Measurements from ENCODE around the gene CFAP126.
"Not testable (repeated sequence)": the region's sequence is repeated elsewhere in the genome, so short reads cannot be mapped to it uniquely, and the experiment has no call there.

The CFAP126 gene, protein sequence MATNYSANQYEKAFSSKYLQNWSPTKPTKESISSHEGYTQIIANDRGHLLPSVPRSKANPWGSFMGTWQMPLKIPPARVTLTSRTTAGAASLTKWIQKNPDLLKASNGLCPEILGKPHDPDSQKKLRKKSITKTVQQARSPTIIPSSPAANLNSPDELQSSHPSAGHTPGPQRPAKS

DNA sequence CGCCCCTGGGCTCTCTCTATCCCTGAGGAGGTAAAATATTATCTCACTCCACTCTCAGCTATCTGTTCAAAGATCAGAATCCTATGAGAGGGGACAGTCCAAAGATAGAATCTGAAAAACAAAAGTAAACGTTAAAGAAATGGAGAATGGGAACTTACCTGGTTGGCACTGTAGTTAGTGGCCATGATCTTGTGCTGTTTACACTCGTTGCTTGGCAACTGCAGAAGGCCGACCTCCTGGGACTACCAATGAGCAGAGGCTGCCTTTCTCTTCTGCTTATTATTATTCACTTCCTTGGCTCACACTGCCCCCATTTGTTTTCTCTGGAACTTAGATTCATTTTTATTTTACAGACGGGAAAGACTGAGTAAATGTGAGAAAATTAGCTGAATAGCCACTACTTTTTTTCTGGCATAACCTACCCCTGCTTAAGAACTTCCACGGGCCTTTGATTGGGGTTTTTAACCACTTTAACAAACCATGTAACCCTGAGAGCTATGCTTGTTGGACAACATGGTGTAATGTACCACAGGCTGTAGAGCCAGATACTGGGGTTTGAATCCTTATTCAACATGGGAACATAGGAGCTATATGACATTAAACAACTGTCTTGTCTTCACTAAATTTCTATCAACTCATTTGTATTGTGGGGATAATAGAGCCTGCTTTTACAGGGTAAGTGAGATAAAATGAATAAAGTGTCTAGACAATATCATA, at the start of gene CFAP126:
CFAP126 (minus strand) TSS at position 193 of the 717 bp plus-strand sequence; CDS start at position 185, 8 bp downstream.
- Mint-ChIP-seq H3K9me3 (no peaks in the 10 kb centered on the region), H3K27me3 (no peaks in the 10 kb centered on the region), H3K36me3 (ENCODE audit: low read depth) (peaks cover 49% of the 10 kb centered on the region), H3K27ac (peak within 1 kb of the TSS; percentile 57), H3K4me3 (no peak within 1 kb of the TSS), H3K4me1 (ENCODE audit: low read depth) (peaks cover 21% of the 10 kb centered on the region)
- no peak for DNase-seq

GRCh38 chr1:161413050-161413449, 45.4 kb upstream of the CFAP126 start:
- H3K9me3 Mint-ChIP-seq; DNase-seq; H3K36me3 Mint-ChIP-seq (ENCODE audit: low read depth); H3K4me3 Mint-ChIP-seq; H3K27ac Mint-ChIP-seq; H3K27me3 Mint-ChIP-seq: not testable (repeated sequence)
- H3K4me1 Mint-ChIP-seq (ENCODE audit: low read depth), result peaks cover 24% of the 10 kb centered on the region

DNA sequence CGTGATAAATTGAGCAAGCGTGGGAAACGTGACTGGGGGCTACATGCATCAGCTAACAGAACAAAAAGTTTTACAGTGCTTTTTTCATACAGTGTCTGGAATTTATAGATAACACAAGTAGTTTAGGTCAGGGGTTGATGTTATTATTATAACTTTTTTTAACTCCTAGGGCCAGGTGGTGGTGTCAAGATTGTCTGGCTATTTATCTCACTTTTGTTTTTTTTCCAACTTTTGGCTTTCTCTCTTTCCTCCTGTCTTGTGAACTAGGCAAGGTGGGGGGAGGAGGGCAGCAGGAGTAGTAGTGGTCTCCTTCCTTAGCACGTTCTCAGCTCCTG, 42.9 kb upstream of the CFAP126 start:
- H3K27me3 Mint-ChIP-seq; DNase-seq; H3K36me3 Mint-ChIP-seq (ENCODE audit: low read depth); H3K9me3 Mint-ChIP-seq; H3K4me3 Mint-ChIP-seq: not testable (repeated sequence)
- Mint-ChIP-seq H3K27ac (peak overlapping the region; percentile 85), H3K4me1 (ENCODE audit: low read depth) (peaks cover 24% of the 10 kb centered on the region)

DNA sequence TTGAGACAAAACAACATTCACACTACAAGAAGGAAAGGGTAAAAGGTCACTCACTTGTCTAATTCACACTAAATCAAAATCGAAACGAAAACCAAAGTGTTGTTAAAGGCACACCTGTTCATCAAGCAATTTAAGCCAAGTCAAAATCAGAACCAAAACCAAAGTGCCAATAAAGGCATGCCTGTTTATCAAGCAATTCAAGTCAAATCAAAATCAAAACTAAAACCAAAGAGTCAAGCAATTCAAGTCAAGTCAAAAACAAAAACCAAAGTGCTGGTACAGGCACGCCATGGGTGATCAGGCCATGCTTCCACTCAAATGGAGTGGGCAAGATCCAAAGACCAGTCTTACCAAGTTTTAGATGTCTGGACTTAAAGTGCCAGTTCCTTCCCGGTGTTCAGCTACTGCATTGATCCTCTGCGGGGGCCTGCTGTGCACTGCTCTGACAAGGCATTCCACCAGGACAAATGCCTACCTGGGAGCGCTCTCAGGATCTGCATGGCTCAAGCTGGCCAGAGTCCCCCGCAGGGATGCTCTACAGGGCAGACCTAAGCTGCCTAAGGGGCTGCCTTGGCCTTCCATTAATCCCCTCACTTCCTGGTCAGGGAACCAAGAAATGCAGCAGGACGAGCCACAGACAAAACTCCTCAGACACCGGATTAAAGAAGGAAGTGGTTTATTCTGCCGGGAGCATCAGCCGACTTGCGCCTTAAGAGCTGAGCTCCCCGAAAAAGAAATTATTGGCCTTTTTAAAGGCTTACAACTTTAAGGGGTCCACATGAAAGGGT, 42.4 kb upstream of the CFAP126 start:
- H3K27ac Mint-ChIP-seq, result peak overlapping the region; percentile 85
- not testable (repeated sequence) for H3K36me3 Mint-ChIP-seq (ENCODE audit: low read depth); H3K27me3 Mint-ChIP-seq; H3K9me3 Mint-ChIP-seq
- peak; percentile 53 for DNase-seq
- H3K4me3 Mint-ChIP-seq, result peak overlapping the region; percentile 50
- H3K4me1 Mint-ChIP-seq (ENCODE audit: low read depth), result peaks cover 26% of the 10 kb centered on the region

- Mint-ChIP-seq H3K27ac (no peak overlapping the region), H3K4me3 (no peak overlapping the region), H3K9me3 (no peaks in the 10 kb centered on the region), H3K27me3 (no peaks in the 10 kb centered on the region), H3K4me1 (ENCODE audit: low read depth) (peaks cover 36% of the 10 kb centered on the region), H3K36me3 (ENCODE audit: low read depth) (no peaks in the 10 kb centered on the region)
- no peak for DNase-seq
Measured at GRCh38 chr1:161408429-161409052, 40.9 kb upstream of the CFAP126 start.

GRCh38 chr1:161407451-161407985, 39.8 kb upstream of the CFAP126 start:
- Mint-ChIP-seq H3K9me3 (no peaks in the 10 kb centered on the region), H3K27me3 (no peaks in the 10 kb centered on the region), H3K4me1 (ENCODE audit: low read depth) (peaks cover 40% of the 10 kb centered on the region), H3K27ac (no peak overlapping the region), H3K4me3 (no peak overlapping the region), H3K36me3 (ENCODE audit: low read depth) (no peaks in the 10 kb centered on the region)
- no peak for DNase-seq

DNA sequence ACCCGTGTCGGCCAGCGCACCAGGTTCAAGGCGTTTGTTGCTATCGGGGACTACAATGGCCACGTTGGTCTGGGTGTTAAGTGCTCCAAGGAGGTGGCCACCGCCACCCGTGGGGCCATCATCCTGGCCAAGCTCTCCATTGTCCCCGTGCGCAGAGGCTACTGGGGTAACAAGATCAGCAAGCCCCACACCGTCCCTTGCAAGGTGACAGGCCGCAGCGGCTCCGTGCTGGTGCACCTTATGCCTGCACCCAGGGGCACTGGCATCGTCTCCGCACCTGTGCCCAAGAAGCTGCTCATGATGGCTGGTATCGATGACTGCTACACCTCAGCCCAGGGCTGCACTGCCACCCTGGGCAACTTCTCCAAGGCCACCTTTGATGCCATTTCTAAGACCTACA, 38.9 kb upstream of the CFAP126 start:
- not testable (repeated sequence) for H3K36me3 Mint-ChIP-seq (ENCODE audit: low read depth); H3K9me3 Mint-ChIP-seq; DNase-seq; H3K4me3 Mint-ChIP-seq; H3K27ac Mint-ChIP-seq; H3K27me3 Mint-ChIP-seq
- peaks cover 47% of the 10 kb centered on the region for H3K4me1 Mint-ChIP-seq (ENCODE audit: low read depth)

- Mint-ChIP-seq H3K9me3 (no peaks in the 10 kb centered on the region), H3K27ac (no peak overlapping the region), H3K4me1 (ENCODE audit: low read depth) (peaks cover 47% of the 10 kb centered on the region), H3K27me3 (no peaks in the 10 kb centered on the region), H3K4me3 (peak overlapping the region; percentile 43), H3K36me3 (ENCODE audit: low read depth) (peaks cover 11% of the 10 kb centered on the region)
- DNase-seq, result no peak
Measured at GRCh38 chr1:161404051-161404597, 36.4 kb upstream of the CFAP126 start.

GRCh38 chr1:161402446-161402845, 34.8 kb upstream of the CFAP126 start:
- Mint-ChIP-seq H3K27ac (no peak overlapping the region), H3K9me3 (no peaks in the 10 kb centered on the region), H3K27me3 (no peaks in the 10 kb centered on the region), H3K4me3 (no peak overlapping the region), H3K4me1 (ENCODE audit: low read depth) (peaks cover 52% of the 10 kb centered on the region), H3K36me3 (ENCODE audit: low read depth) (peaks cover 14% of the 10 kb centered on the region)
- DNase-seq, result no peak

- no peaks in the 10 kb centered on the region for H3K9me3 Mint-ChIP-seq
- peak overlapping the region; percentile 100 for H3K27ac Mint-ChIP-seq
- peak; percentile 96 for DNase-seq
- H3K27me3 Mint-ChIP-seq, result no peaks in the 10 kb centered on the region
- peak overlapping the region; percentile 91 for H3K4me3 Mint-ChIP-seq
- peaks cover 14% of the 10 kb centered on the region for H3K36me3 Mint-ChIP-seq (ENCODE audit: low read depth)
- peaks cover 48% of the 10 kb centered on the region for H3K4me1 Mint-ChIP-seq (ENCODE audit: low read depth)
Measured at GRCh38 chr1:161399257-161399998, 31.8 kb upstream of the CFAP126 start.

DNA sequence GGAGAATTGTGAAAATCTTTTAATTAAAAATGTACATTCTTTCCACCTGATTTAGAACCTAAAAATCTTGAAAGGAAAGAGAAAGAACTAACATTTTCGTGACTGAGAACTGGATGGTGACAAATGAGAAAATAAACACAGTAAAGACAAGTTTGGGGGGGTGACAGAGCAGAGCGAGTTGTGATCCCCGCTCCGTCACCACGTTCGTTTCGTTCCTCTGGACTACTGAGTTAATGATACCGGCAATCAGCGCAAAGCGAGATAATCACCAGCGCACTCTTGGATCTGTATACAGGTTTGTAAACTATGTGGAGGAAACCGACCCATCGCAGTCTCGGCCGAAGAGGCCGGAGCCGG, 31.2 kb upstream of the CFAP126 start:
- H3K36me3 Mint-ChIP-seq (ENCODE audit: low read depth), result peaks cover 14% of the 10 kb centered on the region
- H3K4me1 Mint-ChIP-seq (ENCODE audit: low read depth), result peaks cover 42% of the 10 kb centered on the region
- H3K4me3 Mint-ChIP-seq, result peak overlapping the region; percentile 91
- no peaks in the 10 kb centered on the region for H3K9me3 Mint-ChIP-seq
- DNase-seq, result no peak
- no peaks in the 10 kb centered on the region for H3K27me3 Mint-ChIP-seq
- H3K27ac Mint-ChIP-seq, result peak overlapping the region; percentile 100

DNA sequence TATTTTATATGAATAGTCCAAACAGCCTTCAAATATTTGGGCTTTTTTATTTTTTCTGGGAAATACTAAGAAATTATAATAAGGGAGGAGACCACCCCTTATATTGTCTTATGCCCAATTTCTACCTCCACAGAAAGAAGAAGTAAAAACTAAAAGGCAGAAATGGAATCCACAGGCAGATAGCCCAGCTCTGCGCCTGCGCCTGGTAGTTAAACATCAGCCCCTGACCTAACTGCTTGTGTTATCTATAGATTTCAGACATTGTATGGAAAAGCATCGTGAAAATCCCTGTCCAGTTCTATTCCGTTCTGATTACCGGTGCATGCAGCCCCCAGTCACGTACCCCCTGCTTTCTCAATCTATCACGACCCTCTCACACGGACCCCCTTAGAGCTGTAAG, 29.4 kb upstream of the CFAP126 start:
- H3K4me1 Mint-ChIP-seq (ENCODE audit: low read depth), result peaks cover 42% of the 10 kb centered on the region
- not testable (repeated sequence) for H3K27ac Mint-ChIP-seq, H3K27me3 Mint-ChIP-seq, H3K4me3 Mint-ChIP-seq, H3K9me3 Mint-ChIP-seq, DNase-seq
- peaks cover 14% of the 10 kb centered on the region for H3K36me3 Mint-ChIP-seq (ENCODE audit: low read depth)

- peaks cover 37% of the 10 kb centered on the region for H3K4me1 Mint-ChIP-seq (ENCODE audit: low read depth)
- H3K27me3 Mint-ChIP-seq, result no peaks in the 10 kb centered on the region
- DNase-seq, result no peak
- no peak overlapping the region for H3K27ac Mint-ChIP-seq
- H3K4me3 Mint-ChIP-seq, result no peak overlapping the region
- peaks cover 3% of the 10 kb centered on the region for H3K36me3 Mint-ChIP-seq (ENCODE audit: low read depth)
- no peaks in the 10 kb centered on the region for H3K9me3 Mint-ChIP-seq
Measured at GRCh38 chr1:161393151-161393550, 25.5 kb upstream of the CFAP126 start.

DNA sequence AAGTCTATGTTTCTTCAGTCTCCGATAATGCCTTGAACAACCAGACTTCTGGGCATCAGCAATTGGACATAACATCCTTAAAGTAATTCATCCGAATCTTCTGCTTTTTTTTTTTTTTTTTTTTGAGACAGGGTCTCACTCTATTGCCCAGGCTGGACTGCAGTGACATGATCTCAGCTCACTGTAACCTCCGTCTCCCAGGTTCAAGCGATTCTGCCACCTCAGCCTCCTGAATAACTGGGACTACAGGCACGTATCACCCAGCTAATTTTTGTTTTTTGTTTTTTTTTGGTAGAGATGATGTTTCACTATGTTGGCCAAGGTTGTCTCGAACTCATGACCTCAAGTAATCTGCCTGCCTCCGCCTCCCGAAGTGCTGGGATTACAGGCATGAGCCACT, 23.9 kb upstream of the CFAP126 start:
- peaks cover 47% of the 10 kb centered on the region for H3K4me1 Mint-ChIP-seq (ENCODE audit: low read depth)
- peak overlapping the region; percentile 35 for H3K4me3 Mint-ChIP-seq
- H3K36me3 Mint-ChIP-seq (ENCODE audit: low read depth), result peaks cover 3% of the 10 kb centered on the region
- H3K27ac Mint-ChIP-seq, result no peak overlapping the region
- H3K27me3 Mint-ChIP-seq, result no peaks in the 10 kb centered on the region
- no peaks in the 10 kb centered on the region for H3K9me3 Mint-ChIP-seq
- DNase-seq, result no peak

Measured in activated T-cell treated with anti-CD3 and anti-CD28 coated beads, Interleukin-2, amount 50 U/mL, for 24 hours (primary cell).